ENCODE results near the gene NUFIP2.

DNA sequence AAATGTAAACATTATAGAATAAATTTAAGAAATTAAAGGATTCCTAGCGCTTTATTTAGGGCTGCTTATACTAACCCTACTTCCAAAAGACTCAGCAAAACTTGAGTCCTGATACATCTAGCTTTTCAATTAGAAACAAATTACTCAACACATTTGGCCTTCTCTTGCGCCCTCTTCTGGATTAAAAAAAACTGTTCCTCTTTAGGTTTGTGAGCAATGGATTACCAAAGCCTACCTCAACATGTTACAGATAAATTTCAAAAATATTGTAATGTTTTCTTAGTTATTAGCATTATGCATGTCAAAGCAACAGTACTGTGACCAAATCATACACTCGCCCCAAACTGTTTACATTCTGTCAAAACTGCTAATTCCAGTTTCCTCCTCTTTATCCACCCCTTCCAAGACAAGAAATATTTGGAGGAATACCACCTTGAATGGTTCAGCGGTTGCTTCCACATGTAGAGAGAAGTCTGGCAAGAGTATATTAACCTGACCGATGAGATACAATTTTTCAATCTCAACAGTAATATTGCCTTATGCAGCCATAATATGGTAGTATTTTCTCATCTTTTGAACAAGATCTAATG lies 2.7 kb downstream of the NUFIP2 start:
- TF ChIP-seq, protein P1, sequence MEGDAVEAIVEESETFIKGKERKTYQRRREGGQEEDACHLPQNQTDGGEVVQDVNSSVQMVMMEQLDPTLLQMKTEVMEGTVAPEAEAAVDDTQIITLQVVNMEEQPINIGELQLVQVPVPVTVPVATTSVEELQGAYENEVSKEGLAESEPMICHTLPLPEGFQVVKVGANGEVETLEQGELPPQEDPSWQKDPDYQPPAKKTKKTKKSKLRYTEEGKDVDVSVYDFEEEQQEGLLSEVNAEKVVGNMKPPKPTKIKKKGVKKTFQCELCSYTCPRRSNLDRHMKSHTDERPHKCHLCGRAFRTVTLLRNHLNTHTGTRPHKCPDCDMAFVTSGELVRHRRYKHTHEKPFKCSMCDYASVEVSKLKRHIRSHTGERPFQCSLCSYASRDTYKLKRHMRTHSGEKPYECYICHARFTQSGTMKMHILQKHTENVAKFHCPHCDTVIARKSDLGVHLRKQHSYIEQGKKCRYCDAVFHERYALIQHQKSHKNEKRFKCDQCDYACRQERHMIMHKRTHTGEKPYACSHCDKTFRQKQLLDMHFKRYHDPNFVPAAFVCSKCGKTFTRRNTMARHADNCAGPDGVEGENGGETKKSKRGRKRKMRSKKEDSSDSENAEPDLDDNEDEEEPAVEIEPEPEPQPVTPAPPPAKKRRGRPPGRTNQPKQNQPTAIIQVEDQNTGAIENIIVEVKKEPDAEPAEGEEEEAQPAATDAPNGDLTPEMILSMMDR (IDR thresholded peaks at IDR 0.05), result peak; percentile 88
- TF ChIP-seq ZFX (IDR thresholded peaks at IDR 0.05; ENCODE audit: borderline replicate concordance), result no peak

Data from 22Rv1 (cell line).